Panc1 (cell line): ENCODE results near the gene ZFYVE28. TPM values are rescaled to one million over a fixed set of nuclear protein-coding genes. Genes with fewer than 3 reads are reported as not detected.

Source experiments
- ATAC-seq: fragments of 200-7000 bp; cut with Tn5 transposase; 2 replicates; pipeline ENCODE4 v1.9.1; 2020; ENCODE audit warnings: mild to moderate bottlenecking, moderate library complexity
- BruUV-seq: library from RNA; stranded (reverse); fragments of 400-500 nt; replicated peaks from 2 replicates; lab custom pipeline; 2021; lab: Mats Ljungman, UMichigan
- CTCF ChIA-PET: fragments of 300-600 bp; sonication (Branson Sonifier 250); formaldehyde crosslinking; loops from one replicate; lab custom pipeline; 2022; ENCODE audit warnings: antibody characterized with exemption; lab: Charles Lee
- POLR2A ChIA-PET: fragments of 300-600 bp; sonication (Branson Sonifier 250); formaldehyde crosslinking; loops from one replicate; lab custom pipeline; 2022; ENCODE audit warnings: antibody characterized with exemption; lab: Charles Lee
- DNase-seq: peaks from one replicate; pipeline ENCODE4 v3.0.0-alpha.2; 2010; ENCODE audit warnings: low read depth, low spot score
- H3K27ac ChIP-seq: 2 replicates; pipeline ENCODE4 v1.5.1; 2011; ENCODE audit warnings: mild to moderate bottlenecking, low read length, inconsistent platforms
- H3K27me3 ChIP-seq: fragments of 200-500 bp; sonication (Bioruptor generic); 2 replicates; pipeline ENCODE4 v1.6.0; 2014; ENCODE audit warnings: low read length, inconsistent platforms; ENCODE audit not compliant: control insufficient read depth, insufficient read depth
- H3K36me3 ChIP-seq: fragments of 200-500 bp; sonication (Bioruptor generic); 2 replicates; pipeline ENCODE4 v1.5.1; 2014; ENCODE audit warnings: inconsistent platforms, mild to moderate bottlenecking, low read length, moderate library complexity; ENCODE audit not compliant: control insufficient read depth, insufficient read depth
- H3K4me1 ChIP-seq: 2 replicates; pipeline ENCODE4 v1.5.1; 2011; ENCODE audit warnings: inconsistent platforms, mild to moderate bottlenecking, low read length, moderate library complexity; ENCODE audit not compliant: control insufficient read depth, insufficient read depth
- H3K4me3 ChIP-seq, 2 experiments: 2 replicates each; pipeline ENCODE4 v1.5.1; 2011 to 2012; ENCODE audit warnings: low read depth in 2 of 2, low read length in 2 of 2, mild to moderate bottlenecking in 2 of 2, inconsistent platforms in 1 of 2, moderate library complexity in 1 of 2
- H3K9me3 ChIP-seq: fragments of 200-500 bp; sonication (Bioruptor generic); 2 replicates; pipeline ENCODE4 v1.5.1; 2014; ENCODE audit warnings: low read depth, mild to moderate bottlenecking, inconsistent platforms, low read length, moderate library complexity; ENCODE audit not compliant: control insufficient read depth, insufficient read depth
- CTCF ChIP-seq: fragments of 450-650 bp; IDR thresholded peaks from 2 replicates; pipeline ENCODE4 v1.5.1; 2017; ENCODE audit warnings: mild to moderate bottlenecking
- POLR2AphosphoS5 ChIP-seq: IDR thresholded peaks from 2 replicates; pipeline ENCODE4 v1.6.1; 2012; ENCODE audit warnings: mild to moderate bottlenecking, low read depth, low read length, moderate library complexity
- REST ChIP-seq, 2 experiments: IDR thresholded peaks; 2 replicates each; pipeline ENCODE4 v1.6.1; 2011 to 2012; ENCODE audit warnings: low read depth in 2 of 2, control low read depth in 1 of 2, low read length in 1 of 2, mild to moderate bottlenecking in 1 of 2, moderate library complexity in 1 of 2; ENCODE audit not compliant: insufficient read depth in 1 of 2
- SIN3A ChIP-seq: IDR thresholded peaks from 2 replicates; pipeline ENCODE4 v1.6.1; 2012; ENCODE audit warnings: low read depth, mild to moderate bottlenecking, low read length, moderate library complexity, borderline replicate concordance; ENCODE audit not compliant: insufficient read depth
- TCF7L2 ChIP-seq: IDR thresholded peaks from 2 replicates; pipeline ENCODE4 v1.6.1; 2011; ENCODE audit warnings: mild to moderate bottlenecking, low read depth, low read length, inconsistent platforms
- in situ Hi-C: cut with HindIII; loops from 2 replicates; pipeline ENCODE4 v1.10.0; 2016; ENCODE audit warnings: low sequenced_read_pairs, low pct_unique_long_range_greater_than_20kb
- intact Hi-C: fragments of 100-400 bp; cut with micrococcal nuclease; formaldehyde crosslinking; loops from one replicate; pipeline ENCODE4 v1.10.0; 2022; ENCODE audit not compliant: unreplicated experiment
- total RNA-seq: library from RNA; stranded (reverse); gene quantifications from one replicate; pipeline ENCODE4 v1.2.1, GENCODE V29; 2021; ENCODE audit not compliant: unreplicated experiment

The ZFYVE28 gene
- total RNA-seq, 1 experiment from 2014 or later = 11.9 TPM

GRCh38 chr4:2445130-2445529 lies 26.7 kb upstream of the ZFYVE28 start:
- TF ChIP-seq SIN3A (no peak), TCF7L2 (no peak), CTCF (no peak), POLR2AphosphoS5 (no peak), REST (IDR thresholded peaks at IDR 0.05; ENCODE audit: insufficient read depth in 1 of 2, low read depth in 2 of 2, low read length in 1 of 2) (no peak)
- intact Hi-C loops = no loop called here
- H3K9me3 ChIP-seq = no peaks in the 10 kb centered on the region
- H3K36me3 ChIP-seq = no peaks in the 10 kb centered on the region
- H3K27me3 ChIP-seq = no peaks in the 10 kb centered on the region
- ATAC-seq (no peak), DNase-seq (no peak)
- in situ Hi-C loops = no loop called here
- POLR2A ChIA-PET = interaction anchor here (0.5 to 0.7 kb wide), 3 partner anchors 18 to 158 kb away, joined by 3 to 8 read pairs (median 4); no protein-coding TSS in a partner anchor
- no peaks in the 10 kb centered on the region for H3K4me1 ChIP-seq
- no peak overlapping the region for H3K27ac ChIP-seq
- CTCF ChIA-PET = no interaction called here
- BruUV-seq = no TSS peak
- H3K4me3 ChIP-seq = no peak overlapping the region

GRCh38 chr4:2443956-2444740 lies 25.7 kb upstream of the ZFYVE28 start:
- Histone ChIP-seq H3K4me3 (no peak overlapping the region), H3K27me3 (no peaks in the 10 kb centered on the region), H3K36me3 (no peaks in the 10 kb centered on the region), H3K27ac (no peak overlapping the region), H3K4me1 (no peaks in the 10 kb centered on the region), H3K9me3 (no peaks in the 10 kb centered on the region)
- intact Hi-C loops = no loop called here
- ChIA-PET POLR2A (interaction anchor here (0.5 to 0.6 kb wide), 2 partner anchors 10 to 17 kb away, joined by 3 to 11 read pairs; no protein-coding TSS in a partner anchor), CTCF (interaction anchor here (0.7 kb wide), 1 partner anchor 25 kb away, joined by 3 read pairs; the partner anchor contains the start of gene CFAP99)
- DNase-seq (no peak), ATAC-seq (no peak)
- BruUV-seq = no TSS peak
- in situ Hi-C loops = no loop called here
- TF ChIP-seq POLR2AphosphoS5 (no peak), SIN3A (no peak), TCF7L2 (no peak), CTCF (no peak), REST (IDR thresholded peaks at IDR 0.05; ENCODE audit: insufficient read depth in 1 of 2, low read depth in 2 of 2, low read length in 1 of 2) (no peak)
